HG03139 (cell line): ENCODE measurements around the gene HPX.

Source experiments
- ATAC-seq: cut with Tn5 transposase; IDR thresholded peaks from one replicate; pipeline ENCODE4 v1.9.1; 2021; ENCODE audit not compliant: unreplicated experiment

Gene HPX

DNA sequence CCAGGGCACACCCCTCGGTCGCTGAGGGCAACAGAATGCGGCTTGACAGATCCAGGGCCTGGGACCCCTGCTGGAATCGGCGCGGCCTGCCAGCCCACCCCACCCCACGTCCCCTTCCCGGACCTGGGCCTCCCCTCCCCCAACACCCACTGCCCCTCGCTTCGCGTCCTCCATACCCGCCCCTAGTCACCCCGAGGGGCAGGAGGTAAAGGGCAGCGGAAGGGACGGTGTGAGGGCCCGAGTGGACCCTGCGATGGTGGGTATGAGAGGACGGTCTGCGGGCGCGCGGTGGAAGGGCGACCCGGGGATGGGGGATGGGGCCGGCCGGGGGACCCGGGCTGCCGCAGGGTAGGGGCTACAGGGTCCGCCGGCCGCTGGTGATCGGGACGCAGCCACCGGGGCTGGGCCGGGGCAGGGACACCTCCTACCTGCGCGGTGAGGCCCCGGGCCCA lies 22.2 kb downstream of the HPX start:
- no peak for ATAC-seq

DNA sequence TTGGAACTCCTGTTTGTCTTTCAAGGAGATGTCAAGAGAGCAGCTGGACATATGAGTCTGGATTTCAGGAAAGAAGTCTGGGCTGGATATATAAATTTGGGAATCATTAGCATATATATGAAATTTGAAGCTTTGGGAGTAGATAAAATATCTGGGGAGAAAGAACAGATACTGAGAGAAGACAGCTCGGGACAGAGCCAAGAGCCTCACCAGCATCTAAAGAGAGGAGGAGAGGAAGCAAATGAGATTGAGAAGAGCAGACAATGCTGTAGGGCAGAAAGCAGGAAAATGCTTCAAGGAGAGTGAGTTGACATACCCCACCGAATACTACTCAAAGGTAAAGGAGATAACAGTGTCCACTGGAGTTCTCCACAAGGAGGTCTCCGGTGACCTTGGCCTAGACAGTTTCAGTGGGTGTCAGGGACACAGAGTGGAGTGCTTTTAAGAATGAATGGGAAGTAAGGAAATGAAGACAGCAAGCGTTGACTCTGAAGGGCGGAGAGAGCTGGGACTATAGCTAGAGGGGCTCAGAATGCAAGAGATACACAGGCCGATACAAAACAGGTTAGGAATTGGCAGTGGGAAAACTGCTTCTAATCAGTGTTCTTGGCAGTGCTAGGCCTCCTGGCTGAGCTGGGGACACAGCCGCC lies 22.8 kb downstream of the HPX start:
- no peak for ATAC-seq

DNA sequence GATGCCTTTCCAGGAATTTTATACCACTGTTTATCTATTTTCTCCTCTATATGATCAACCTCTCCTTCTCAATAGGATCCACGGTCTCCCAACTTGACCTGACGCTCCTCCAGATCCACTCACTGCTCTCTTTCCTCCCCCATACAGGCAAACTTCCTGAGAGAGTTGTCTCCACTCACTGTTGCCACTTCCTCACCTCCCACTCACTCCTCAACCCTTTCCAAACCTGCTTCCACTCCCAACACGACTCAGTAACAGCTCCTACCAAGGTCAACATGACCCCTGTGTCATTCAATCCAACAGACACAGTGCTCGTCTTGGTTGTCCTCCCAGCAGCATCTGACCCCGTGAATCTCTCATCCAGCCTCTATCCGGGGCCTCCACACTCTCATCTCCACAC lies 25.0 kb downstream of the HPX start:
- no peak for ATAC-seq

DNA sequence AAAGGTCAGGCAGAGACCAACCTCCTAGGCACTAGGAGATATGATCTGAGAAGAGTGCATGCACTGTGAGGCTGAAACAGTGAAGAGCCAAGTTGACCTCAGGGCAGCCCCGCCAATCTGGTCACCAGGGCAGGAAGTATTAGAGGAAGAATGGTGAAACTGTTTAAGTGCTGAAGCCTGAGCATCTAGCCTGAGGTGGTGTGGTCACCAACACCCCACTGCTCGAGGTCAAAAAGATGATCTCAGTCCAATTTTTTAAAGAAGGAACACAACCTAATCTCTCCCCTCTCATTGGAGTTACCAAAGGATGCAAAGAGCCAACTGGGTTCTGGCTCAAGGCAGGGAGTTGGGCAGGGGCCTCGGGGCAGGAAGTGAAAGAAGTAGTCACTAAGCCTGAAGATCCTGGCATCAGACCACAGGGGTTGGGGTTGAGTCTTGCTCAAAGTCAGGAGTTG lies 25.9 kb downstream of the HPX start:
- ATAC-seq = no peak

DNA sequence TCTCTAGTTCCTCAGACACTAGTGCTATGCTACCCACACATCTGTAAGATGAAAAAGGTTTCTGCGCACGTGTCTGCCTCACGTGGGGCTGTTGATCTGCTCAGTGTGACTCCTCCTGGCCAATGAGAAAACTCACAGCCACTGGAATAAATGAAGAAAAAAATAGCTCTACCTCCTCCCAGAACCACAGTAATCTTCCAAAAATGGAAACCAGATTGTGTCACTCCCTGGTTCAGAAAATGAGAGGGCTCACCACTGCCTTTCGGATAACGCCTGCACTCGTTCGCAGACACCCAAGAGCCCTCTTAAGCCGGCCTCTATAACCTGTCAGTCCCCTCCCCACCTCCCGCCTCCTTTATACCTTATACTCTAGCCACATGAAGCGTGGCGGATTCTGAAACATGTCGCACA lies 27.0 kb downstream of the HPX start:
- no peak for ATAC-seq

DNA sequence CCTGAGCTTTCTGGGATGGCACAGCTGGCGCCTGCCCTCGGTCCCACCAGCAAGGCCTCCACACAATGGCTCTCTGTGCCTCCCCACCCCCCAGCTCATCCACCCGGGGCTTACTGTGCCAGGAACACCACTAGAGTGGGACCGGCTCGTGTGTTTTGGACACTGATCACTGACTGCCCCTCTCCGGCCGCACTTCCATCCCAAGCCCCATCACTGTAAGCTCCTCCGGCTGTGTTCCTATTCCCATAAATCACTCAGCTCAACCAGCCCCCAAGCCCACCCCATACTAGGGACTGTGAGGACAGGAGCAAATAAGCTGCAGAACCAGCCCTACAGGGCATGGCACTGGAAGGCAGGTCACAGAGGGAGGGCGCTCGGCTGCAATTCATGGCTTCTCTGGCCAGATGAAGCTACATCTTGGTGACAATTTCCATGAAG lies 29.2 kb downstream of the HPX start:
- no peak for ATAC-seq

DNA sequence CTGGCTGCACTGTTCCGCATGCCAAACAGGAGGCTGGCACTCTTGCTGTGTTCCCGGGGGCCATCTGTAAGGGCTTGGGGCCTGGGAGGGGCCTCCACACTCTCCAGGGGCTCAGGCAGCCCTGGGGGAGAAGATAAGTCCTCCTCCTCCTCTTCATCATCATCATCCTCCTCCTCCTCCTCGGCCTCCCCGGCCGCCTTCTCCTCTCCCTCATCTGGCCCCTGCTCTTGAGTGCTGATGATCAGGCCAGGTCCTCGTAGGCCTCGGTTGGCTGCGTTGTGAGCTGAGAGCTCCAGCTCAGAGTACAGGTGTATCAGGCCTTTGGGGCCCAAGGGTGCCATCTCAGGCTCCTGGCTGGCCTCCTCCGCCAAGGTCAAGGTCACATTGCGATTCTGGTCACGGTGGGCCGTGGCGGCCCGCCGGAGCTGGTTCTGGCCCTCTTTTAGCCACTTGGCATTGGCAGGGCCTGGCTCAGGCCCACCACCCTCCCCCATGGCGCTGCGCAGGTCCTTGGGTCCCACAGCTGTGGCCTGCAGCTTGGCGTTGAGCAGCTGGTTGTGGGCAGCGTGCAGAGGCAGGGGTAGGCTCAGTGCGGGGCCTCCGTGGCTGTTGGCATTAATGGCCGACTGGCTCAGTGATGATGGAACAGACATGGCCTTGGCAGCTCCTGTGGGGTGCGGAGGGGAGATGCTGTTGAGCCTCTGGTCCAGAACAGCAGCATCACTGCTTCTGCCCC lies 29.9 kb downstream of the HPX start:
- ATAC-seq = no peak

DNA sequence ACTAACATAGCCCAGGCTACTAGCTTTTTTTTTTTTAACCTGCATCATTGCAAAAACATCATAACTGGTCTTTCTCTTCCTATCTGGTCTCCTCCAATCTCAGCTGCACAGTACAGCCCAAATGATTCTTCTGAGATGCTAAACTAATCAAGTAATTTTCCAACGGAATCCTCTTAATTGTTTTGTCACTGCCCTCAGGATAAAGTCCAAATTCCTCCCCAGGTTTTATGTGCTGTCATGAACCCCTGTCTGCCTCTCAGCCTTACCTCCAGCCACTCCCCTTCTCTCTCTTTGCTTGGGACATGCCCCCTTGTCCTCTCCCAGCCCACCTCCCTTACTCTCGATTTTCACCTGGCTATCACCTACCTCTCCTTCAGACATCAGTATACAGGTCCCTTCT lies 34.4 kb downstream of the HPX start:
- no peak for ATAC-seq

DNA sequence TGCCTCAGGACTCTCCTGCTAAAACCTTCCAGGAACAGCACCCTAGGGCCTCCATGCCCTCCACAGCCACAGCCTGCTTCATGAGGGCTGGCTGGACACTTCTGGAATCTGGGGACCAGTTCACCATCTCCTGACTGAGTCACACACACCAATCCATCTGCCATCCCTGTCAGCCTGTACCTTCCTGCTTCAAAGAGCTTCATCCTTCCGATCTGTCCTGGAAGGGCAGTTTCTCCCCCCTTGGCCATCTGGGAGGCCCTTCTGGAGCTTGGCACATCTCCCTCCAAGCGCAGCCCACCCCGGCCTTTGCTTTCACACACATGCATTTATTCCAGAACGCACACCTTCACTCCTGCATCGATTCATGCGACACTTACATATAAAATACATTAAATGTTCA lies 34.9 kb downstream of the HPX start:
- ATAC-seq = no peak

DNA sequence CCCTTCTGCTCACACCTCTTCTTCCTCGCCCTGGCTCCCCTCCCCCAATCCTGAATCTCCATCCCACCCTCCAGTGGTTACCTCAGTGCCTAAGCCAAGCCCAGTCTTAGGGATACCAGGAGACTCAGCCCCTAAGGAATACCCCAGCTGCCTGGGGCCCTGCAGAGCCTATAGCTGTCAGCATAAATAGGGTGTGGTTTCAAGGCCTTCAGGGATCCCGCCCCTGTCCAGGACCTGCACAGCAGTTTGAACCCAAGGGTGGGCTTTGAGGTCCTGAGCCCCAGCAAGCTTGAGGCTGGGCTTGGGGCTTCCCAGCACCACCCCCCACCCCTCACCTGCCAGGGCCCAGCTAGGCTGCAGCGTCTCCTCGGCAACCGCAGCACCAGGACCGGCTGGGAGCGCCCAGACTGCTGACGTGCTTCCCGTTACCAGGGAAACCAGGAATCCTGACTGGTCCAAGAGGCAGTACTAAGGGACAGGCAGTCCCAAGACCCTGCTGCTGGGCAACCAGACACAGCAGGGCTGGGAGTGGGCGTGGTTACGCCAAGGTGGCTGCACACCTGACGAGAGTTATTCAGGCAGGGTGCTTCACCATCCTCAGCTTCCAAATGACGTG lies 35.6 kb downstream of the HPX start:
- no peak for ATAC-seq

DNA sequence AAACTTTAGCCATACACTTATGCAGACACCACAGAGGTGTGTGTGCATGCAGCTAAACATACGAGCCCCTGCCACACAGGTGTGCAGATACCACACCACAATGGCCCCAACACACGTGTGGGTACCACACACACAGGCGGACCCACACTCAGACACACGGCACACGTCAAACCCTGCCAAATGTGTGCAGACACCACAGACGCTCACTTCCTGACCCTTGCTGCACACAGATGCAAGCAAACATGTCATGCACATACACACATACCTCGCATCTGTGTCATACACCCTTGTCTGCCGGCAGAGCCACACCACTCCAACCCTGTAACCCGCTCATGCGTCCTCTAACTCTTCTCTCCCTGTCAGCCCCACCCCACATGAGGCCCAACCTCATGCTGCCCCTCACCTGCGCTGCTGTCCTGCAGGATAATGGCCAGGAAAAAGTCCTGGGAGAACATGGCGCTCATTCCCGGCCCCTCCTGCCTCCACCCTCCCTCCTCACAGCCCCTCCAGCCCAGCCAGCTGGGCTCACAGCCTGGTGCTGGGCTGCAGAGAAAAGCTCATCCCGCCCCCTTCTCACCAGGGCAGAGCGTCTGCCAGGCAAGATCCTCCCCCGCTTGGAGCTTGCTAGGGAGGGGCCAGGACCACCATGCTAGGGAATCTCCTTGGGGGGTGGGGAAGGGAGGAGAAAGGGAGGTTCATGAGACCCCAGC lies 36.3 kb downstream of the HPX start:
- no peak for ATAC-seq

DNA sequence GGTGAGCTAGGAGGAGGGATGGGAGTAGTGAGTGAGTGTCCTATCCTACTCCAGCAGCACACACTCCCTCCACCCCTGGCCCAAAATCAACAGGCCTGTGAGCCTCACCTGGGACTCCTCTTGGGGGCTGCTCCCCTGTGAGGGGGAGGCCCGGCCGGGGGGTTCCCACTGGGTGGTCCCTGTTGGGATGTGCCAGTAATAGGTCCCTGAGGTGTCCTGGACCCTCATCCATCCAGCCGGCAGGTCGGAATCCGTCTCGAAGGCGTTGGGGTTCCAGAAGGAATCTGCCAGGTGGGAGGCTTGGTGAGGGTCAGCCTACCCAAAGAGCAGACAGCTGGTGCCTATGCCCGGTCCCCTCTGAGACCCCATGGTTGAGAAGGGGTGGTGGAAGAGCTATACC lies 37.2 kb downstream of the HPX start:
- ATAC-seq = no peak

DNA sequence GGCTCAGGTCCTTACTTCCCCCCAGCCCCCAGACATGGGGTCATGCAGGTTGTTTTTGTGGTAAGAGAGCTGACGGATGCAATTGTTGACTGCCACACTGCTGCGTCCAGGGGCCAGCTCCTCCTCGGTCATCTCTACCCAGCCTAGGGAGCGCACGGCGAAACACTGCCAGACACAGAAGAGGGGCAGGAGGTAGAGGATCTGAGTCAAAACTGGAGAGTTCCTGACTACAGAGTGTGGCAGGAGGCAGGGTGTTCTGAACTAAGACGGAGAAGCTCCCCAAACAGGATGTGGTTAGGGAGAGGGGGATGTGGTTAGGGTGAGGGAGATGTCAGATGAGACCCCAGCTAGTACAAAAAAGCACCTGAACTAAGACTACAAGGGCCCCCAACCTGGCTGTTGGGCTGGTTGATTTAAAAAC lies 38.2 kb downstream of the HPX start:
- peak; percentile 95 for ATAC-seq

DNA sequence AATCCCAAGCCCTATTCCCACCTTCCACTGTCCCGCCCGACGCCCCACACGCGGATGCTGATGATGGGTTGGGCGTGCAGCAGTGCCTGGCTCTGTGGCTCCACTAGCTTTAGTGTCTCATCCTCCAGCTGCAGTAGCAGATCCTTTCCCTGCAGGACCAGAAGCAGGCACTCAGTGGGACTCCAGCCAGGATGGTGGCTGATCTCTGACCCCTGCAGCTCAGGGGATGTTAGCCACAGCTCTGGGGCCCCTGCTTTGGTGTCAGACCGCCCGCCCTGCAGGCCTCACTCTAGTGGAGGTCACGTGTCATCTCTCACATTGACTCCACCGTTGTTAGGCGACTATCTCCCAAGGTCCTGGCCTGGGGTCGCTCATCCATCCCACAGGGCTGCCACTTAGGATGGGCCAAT lies 38.7 kb downstream of the HPX start:
- ATAC-seq = peak; percentile 32

DNA sequence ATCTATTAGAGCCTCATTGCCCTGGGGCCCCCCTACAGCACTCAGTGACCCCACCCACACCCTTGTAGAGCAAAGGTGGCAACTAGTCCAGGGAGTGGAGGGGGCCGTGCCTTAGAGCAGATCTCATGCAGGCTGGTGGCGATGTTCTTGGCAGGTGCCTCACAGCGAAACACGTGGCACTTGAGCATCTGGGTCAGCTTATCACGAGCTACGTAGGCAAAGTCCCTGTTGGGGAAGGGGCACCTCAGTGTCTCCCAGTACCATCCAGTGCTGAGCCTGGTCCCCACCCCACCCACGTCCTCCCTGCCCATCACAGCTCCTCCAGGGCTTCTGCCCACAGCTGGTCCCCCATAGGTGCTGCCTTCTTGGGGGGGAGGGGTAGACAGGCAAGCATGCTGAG lies 39.3 kb downstream of the HPX start:
- no peak for ATAC-seq

DNA sequence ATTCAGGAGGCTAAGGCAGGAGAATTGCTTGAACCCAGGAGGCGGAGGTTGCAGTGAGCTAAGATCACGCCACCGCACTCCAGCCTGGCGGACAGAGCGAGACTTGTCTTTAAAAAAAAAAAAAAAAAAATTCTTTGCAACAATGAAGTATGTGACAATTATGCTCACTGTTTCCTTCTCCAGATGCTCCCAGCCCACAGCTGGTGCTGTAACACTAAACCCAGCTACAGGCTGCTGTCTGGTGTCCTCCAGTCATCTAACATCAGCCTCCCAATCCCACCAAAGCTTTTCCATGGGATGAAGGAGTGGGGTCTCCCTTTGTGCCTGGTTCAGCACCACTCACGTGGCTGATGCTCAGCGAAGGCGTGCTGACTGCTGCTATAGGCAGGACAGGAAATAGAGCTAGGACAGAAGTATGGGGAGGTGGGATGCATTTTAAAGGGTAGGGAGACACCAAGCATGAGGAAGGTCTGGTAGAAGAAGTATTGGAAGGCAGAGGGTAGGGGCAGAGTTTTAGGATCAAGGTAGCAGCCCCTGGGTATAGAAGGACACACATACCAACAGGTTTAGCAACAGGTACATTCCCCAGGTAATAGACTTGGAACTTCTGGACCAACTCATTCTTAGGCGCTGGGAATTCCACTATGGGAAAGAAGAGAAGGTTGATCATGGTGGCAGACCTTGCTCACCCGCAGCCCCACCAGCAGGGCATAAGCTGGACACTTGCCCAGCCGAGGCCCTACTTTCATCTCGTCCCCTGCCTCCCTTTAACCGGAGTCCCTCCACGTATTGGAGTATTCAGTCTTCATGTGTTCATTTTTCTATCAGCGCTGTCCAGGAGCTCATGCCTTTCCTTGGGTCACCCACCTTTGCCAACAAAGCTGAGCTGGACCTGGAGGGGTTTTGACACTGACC lies 40.1 kb downstream of the HPX start:
- ATAC-seq = no peak

DNA sequence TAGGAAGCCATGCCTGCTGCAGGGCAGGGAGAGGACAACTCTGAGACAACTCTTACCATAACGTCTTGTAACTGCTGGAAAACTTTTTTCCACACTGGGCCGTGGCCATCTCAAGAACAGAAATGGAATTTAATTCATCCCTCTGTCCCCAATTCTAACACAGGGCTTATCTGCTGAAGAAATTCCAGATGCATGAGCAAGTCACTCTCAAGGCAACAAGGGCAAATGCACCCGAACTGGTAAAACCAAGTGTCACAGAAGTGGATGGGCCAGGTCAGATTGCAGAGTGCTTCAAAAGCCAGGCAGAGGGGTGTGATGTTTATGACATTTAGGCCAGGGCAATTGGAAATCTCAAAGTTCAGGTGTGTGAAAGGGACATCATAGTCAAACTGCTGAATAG lies 43.2 kb downstream of the HPX start:
- ATAC-seq = no peak

DNA sequence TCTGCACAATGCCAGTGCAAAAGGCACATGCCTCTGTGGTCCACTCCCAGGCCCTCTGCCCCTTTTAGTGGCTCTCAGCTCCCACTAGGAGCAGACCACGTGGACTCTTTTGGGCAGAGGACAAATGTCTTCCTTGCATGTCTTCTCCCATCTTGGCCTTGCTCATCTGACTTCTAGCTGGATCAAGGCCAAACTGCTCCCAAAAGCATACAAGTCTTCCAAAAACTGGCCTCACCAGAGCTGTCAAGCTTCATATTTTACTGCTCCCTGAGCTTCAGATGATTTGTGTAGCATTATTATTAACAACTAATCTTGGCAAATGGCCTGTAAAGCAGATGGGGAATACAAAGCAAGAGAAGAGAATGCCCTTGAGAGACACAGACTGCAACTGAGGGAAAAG lies 43.6 kb downstream of the HPX start:
- no peak for ATAC-seq

DNA sequence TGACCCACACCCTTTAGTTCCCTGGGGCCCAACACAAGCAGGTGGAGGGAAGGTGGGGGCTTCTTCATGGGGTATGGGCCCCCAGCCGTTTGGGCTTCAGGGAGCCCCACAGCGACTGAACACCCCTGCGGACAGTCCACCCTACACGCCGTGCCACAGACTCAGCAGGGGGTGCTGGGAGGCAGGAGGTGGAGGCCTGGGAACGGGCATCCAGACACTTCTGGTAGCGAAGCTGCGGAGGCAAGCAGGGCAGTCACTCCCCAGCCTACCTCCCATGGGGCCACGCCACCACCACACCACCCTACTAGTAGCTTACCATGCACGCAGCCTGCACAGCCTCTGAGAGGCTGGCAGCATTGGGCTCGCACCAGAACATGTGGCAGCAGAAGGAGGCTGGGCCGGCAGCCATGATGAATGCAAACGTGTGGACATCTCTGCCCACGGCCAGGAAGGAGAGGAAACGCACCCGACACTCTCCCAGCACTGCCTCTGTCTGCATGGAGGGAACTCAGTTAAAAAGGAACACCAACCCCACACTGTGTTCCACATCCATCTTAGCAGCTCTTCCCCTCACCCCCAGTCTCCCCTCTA lies 45.2 kb downstream of the HPX start:
- no peak for ATAC-seq

DNA sequence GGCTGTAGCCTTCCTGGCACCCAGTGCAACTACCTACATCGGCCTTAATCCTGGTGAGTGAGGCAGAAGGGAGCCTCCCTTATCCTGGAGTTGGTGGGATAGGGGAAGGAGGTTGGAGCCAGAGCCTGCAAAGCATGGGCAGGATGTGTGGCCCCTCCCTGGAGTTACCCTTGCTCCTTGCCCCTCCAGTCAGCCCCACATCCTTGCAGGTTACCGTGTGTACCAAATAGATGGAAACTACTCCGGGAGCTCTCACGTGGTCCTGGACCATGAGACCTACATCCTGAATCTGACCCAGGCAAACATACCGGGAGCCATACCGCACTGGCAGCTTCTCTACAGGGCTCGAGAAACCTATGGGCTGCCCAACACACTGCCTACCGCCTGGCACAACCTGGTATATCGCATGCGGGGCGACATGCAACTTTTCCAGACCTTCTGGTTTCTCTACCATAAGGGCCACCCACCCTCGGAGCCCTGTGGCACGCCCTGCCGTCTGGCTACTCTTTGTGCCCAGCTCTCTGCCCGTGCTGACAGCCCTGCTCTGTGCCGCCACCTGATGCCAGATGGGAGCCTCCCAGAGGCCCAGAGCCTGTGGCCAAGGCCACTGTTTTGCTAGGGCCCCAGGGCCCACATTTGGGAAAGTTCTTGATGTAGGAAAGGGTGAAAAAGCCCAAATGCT lies 46.7 kb downstream of the HPX start:
- no peak for ATAC-seq
